Natural killer cell treated with Interleukin-12 subunit alpha and Interleukin-12 subunit beta and Interleukin-15 and Interleukin-18, amount 100 ng/mL, for 72 hours (primary cell): ENCODE measurements around the gene MGMT. TPM values are rescaled to one million over a fixed set of nuclear protein-coding genes. Genes with fewer than 3 reads are reported as not detected.

Source experiments
- ATAC-seq, 2 donors: fragments of 150-1000 bp; cut with Tn5 transposase in 1 of 2; sonication (Bioruptor Pico), chemical (Tn5 transposase) in 1 of 2; 2 replicates each; pipeline ENCODE4 v1.10.0; 2021
- DNase-seq: peaks from one replicate; pipeline ENCODE4 v3.0.0; 2022; ENCODE audit warnings: low spot score
- H3K27ac Mint-ChIP-seq, 2 donors: 1 replicate in 1 of 2; 2 replicates in 1 of 2; pipeline ENCODE4 v1.8.0; 2022; ENCODE audit warnings: mixed read lengths in 2 of 2, mild to moderate bottlenecking in 1 of 2, moderate library complexity in 1 of 2
- H3K27me3 Mint-ChIP-seq, 2 donors: 1 replicate in 1 of 2; 2 replicates in 1 of 2; pipeline ENCODE4 v1.8.0; 2022; ENCODE audit warnings: mixed read lengths in 2 of 2
- H3K36me3 Mint-ChIP-seq: one replicate; pipeline ENCODE4 v1.8.0; 2022; ENCODE audit warnings: mixed read lengths
- H3K4me1 Mint-ChIP-seq, 2 donors: 1 replicate in 1 of 2; 2 replicates in 1 of 2; pipeline ENCODE4 v1.8.0; 2022; ENCODE audit warnings: low read depth in 2 of 2, mixed read lengths in 2 of 2, mild to moderate bottlenecking in 1 of 2
- H3K4me3 Mint-ChIP-seq: one replicate; pipeline ENCODE4 v1.8.0; 2022; ENCODE audit warnings: mixed read lengths
- H3K9me3 Mint-ChIP-seq: 2 replicates; pipeline ENCODE4 v1.8.0; 2022; ENCODE audit warnings: mixed read lengths
- total RNA-seq, 2 donors: library from RNA; stranded (reverse); gene quantifications; one replicate each; pipeline ENCODE4 v1.2.3, GENCODE V29; 2022

MGMT gene
- total RNA-seq, 2 donors from 2014 or later, result 14.3 to 23.6 TPM

GRCh38 chr10:129676014-129676413 is 209.0 kb downstream of the MGMT start:
- H3K27ac Mint-ChIP-seq, result no peak overlapping the region
- H3K36me3 Mint-ChIP-seq, result no peaks in the 10 kb centered on the region
- no peak overlapping the region for H3K4me3 Mint-ChIP-seq
- no peak for ATAC-seq
- no peak for DNase-seq
- H3K27me3 Mint-ChIP-seq, result no peaks in the 10 kb centered on the region
- peaks cover 0 to 4% of the 10 kb centered on the region in 2 donors for H3K4me1 Mint-ChIP-seq
- no peaks in the 10 kb centered on the region for H3K9me3 Mint-ChIP-seq

- Mint-ChIP-seq H3K36me3 (no peaks in the 10 kb centered on the region), H3K4me1 (peaks cover 0 to 3% of the 10 kb centered on the region in 2 donors), H3K9me3 (no peaks in the 10 kb centered on the region), H3K27ac (no peak overlapping the region), H3K27me3 (no peaks in the 10 kb centered on the region), H3K4me3 (no peak overlapping the region)
- ATAC-seq, result no peak
- DNase-seq, result no peak
Measured at GRCh38 chr10:129677377-129677927, 210.4 kb downstream of the MGMT start.

- H3K4me3 Mint-ChIP-seq, result no peak overlapping the region
- no peaks in the 10 kb centered on the region for H3K9me3 Mint-ChIP-seq
- peaks cover 0 to 3% of the 10 kb centered on the region in 2 donors for H3K4me1 Mint-ChIP-seq
- no peak for ATAC-seq
- no peak overlapping the region for H3K27ac Mint-ChIP-seq
- H3K36me3 Mint-ChIP-seq, result no peaks in the 10 kb centered on the region
- no peak for DNase-seq
- H3K27me3 Mint-ChIP-seq, result no peaks in the 10 kb centered on the region
Measured at GRCh38 chr10:129678186-129678585, 211.1 kb downstream of the MGMT start.

GRCh38 chr10:129679207-129679606 is 212.2 kb downstream of the MGMT start:
- ATAC-seq, result no peak

GRCh38 chr10:129680661-129681344 is 213.8 kb downstream of the MGMT start:
- Mint-ChIP-seq H3K4me3 (no peak overlapping the region), H3K9me3 (no peaks in the 10 kb centered on the region), H3K36me3 (no peaks in the 10 kb centered on the region), H3K27ac (no peak overlapping the region), H3K27me3 (no peaks in the 10 kb centered on the region), H3K4me1 (peaks cover 0 to 3% of the 10 kb centered on the region in 2 donors)
- peak in 1 of 2 donors; percentile 36 for ATAC-seq
- no peak for DNase-seq

More at GRCh38 chr10:129679207-129679606, 212.2 kb downstream of the MGMT start:
- H3K9me3 Mint-ChIP-seq, result no peaks in the 10 kb centered on the region
- H3K4me3 Mint-ChIP-seq, result no peak overlapping the region
- no peaks in the 10 kb centered on the region for H3K36me3 Mint-ChIP-seq
- peaks cover 0 to 3% of the 10 kb centered on the region in 2 donors for H3K4me1 Mint-ChIP-seq
- no peaks in the 10 kb centered on the region for H3K27me3 Mint-ChIP-seq
- DNase-seq, result no peak
- H3K27ac Mint-ChIP-seq, result no peak overlapping the region

GRCh38 chr10:129681856-129682255 is 214.8 kb downstream of the MGMT start:
- DNase-seq (no peak), ATAC-seq (no peak)
- Mint-ChIP-seq H3K36me3 (no peaks in the 10 kb centered on the region), H3K4me3 (no peak overlapping the region), H3K9me3 (no peaks in the 10 kb centered on the region), H3K27me3 (no peaks in the 10 kb centered on the region), H3K27ac (no peak overlapping the region), H3K4me1 (peaks cover 0 to 3% of the 10 kb centered on the region in 2 donors)

- Mint-ChIP-seq H3K4me1 (peaks cover 0 to 3% of the 10 kb centered on the region in 2 donors), H3K9me3 (no peaks in the 10 kb centered on the region), H3K4me3 (no peak overlapping the region), H3K36me3 (no peaks in the 10 kb centered on the region), H3K27me3 (no peaks in the 10 kb centered on the region), H3K27ac (no peak overlapping the region)
- DNase-seq (no peak), ATAC-seq (no peak)
Measured at GRCh38 chr10:129683519-129683918, 216.5 kb downstream of the MGMT start.

- Mint-ChIP-seq H3K4me3 (no peak overlapping the region), H3K36me3 (no peaks in the 10 kb centered on the region), H3K27me3 (no peaks in the 10 kb centered on the region), H3K9me3 (no peaks in the 10 kb centered on the region), H3K4me1 (peaks cover 0 to 3% of the 10 kb centered on the region in 2 donors), H3K27ac (no peak overlapping the region)
- DNase-seq (no peak), ATAC-seq (no peak)
Measured at GRCh38 chr10:129683920-129684319, 216.9 kb downstream of the MGMT start.

GRCh38 chr10:129685271-129685670 is 218.2 kb downstream of the MGMT start:
- H3K4me3 Mint-ChIP-seq, result no peak overlapping the region
- H3K27ac Mint-ChIP-seq, result no peak overlapping the region
- no peaks in the 10 kb centered on the region for H3K36me3 Mint-ChIP-seq
- ATAC-seq, result no peak
- no peaks in the 10 kb centered on the region for H3K27me3 Mint-ChIP-seq
- H3K9me3 Mint-ChIP-seq, result no peaks in the 10 kb centered on the region
- peaks cover 0 to 4% of the 10 kb centered on the region in 2 donors for H3K4me1 Mint-ChIP-seq
- no peak for DNase-seq

GRCh38 chr10:129689671-129690071 is 222.6 kb downstream of the MGMT start:
- Mint-ChIP-seq H3K4me3 (no peak overlapping the region), H3K9me3 (no peaks in the 10 kb centered on the region), H3K36me3 (no peaks in the 10 kb centered on the region), H3K27me3 (no peaks in the 10 kb centered on the region), H3K27ac (no peak overlapping the region), H3K4me1 (peaks cover 0 to 8% of the 10 kb centered on the region in 2 donors)
- DNase-seq (no peak), ATAC-seq (no peak)

GRCh38 chr10:129690248-129691070 is 223.4 kb downstream of the MGMT start:
- DNase-seq (no peak), ATAC-seq (no peak)
- Mint-ChIP-seq H3K36me3 (no peaks in the 10 kb centered on the region), H3K4me1 (peaks cover 0 to 8% of the 10 kb centered on the region in 2 donors), H3K4me3 (no peak overlapping the region), H3K27me3 (no peaks in the 10 kb centered on the region), H3K9me3 (no peaks in the 10 kb centered on the region), H3K27ac (peak overlapping the region in 1 of 2 donors; percentile 71)

GRCh38 chr10:129692695-129693094 is 225.7 kb downstream of the MGMT start:
- H3K36me3 Mint-ChIP-seq, result no peaks in the 10 kb centered on the region
- H3K4me3 Mint-ChIP-seq, result no peak overlapping the region
- H3K27ac Mint-ChIP-seq, result no peak overlapping the region
- H3K27me3 Mint-ChIP-seq, result no peaks in the 10 kb centered on the region
- no peaks in the 10 kb centered on the region for H3K9me3 Mint-ChIP-seq
- no peak for DNase-seq
- ATAC-seq, result no peak
- peaks cover 0 to 8% of the 10 kb centered on the region in 2 donors for H3K4me1 Mint-ChIP-seq

- no peak overlapping the region for H3K27ac Mint-ChIP-seq
- no peaks in the 10 kb centered on the region for H3K9me3 Mint-ChIP-seq
- no peaks in the 10 kb centered on the region for H3K36me3 Mint-ChIP-seq
- H3K4me1 Mint-ChIP-seq, result peaks cover 0 to 8% of the 10 kb centered on the region in 2 donors
- no peaks in the 10 kb centered on the region for H3K27me3 Mint-ChIP-seq
- H3K4me3 Mint-ChIP-seq, result no peak overlapping the region
- ATAC-seq, result no peak
- no peak for DNase-seq
Measured at GRCh38 chr10:129693382-129693781, 226.3 kb downstream of the MGMT start.

GRCh38 chr10:129694184-129694583 is 227.1 kb downstream of the MGMT start:
- no peak overlapping the region for H3K27ac Mint-ChIP-seq
- ATAC-seq (no peak), DNase-seq (no peak)
- H3K4me3 Mint-ChIP-seq, result no peak overlapping the region
- peaks cover 0 to 8% of the 10 kb centered on the region in 2 donors for H3K4me1 Mint-ChIP-seq
- no peaks in the 10 kb centered on the region for H3K9me3 Mint-ChIP-seq
- H3K27me3 Mint-ChIP-seq, result no peaks in the 10 kb centered on the region
- no peaks in the 10 kb centered on the region for H3K36me3 Mint-ChIP-seq
